Activated CD8-positive, alpha-beta memory T cell treated with anti-CD3 and anti-CD28 coated beads for 1 hour (primary cell): Measurements from ENCODE around the gene ENTPD8.
"Not testable (repeated sequence)": the region's sequence is repeated elsewhere in the genome, so short reads cannot be mapped to it uniquely, and the experiment has no call there.

Source experiments
- DNase-seq, 2 donors: peaks; one replicate each; pipeline ENCODE4 v3.0.0-alpha.2; 2020; ENCODE audit warnings: low read depth in 1 of 2; ENCODE audit errors: extremely low read depth in 1 of 2

Gene ENTPD8

GRCh38 chr9:137416006-137416562 is 25.1 kb downstream of the ENTPD8 start:
- DNase-seq, result no peak

- DNase-seq, result no peak
Observed at GRCh38 chr9:137415451-137415850, 25.7 kb downstream of the ENTPD8 start.

- DNase-seq, result no peak
Observed at GRCh38 chr9:137412431-137412830, 28.7 kb downstream of the ENTPD8 start.

- DNase-seq, result peak in 1 of 2 donors; percentile 16
Observed at GRCh38 chr9:137411645-137412380, 29.3 kb downstream of the ENTPD8 start.

GRCh38 chr9:137411260-137411644 is 29.9 kb downstream of the ENTPD8 start:
- DNase-seq, result no peak

GRCh38 chr9:137410891-137411249 is 30.3 kb downstream of the ENTPD8 start:
- no peak for DNase-seq

- DNase-seq, result not testable (repeated sequence)
Observed at GRCh38 chr9:137410236-137410890, 30.8 kb downstream of the ENTPD8 start.

GRCh38 chr9:137409515-137409914 is 31.6 kb downstream of the ENTPD8 start:
- no peak for DNase-seq

- no peak for DNase-seq
Observed at GRCh38 chr9:137408651-137409405, 32.3 kb downstream of the ENTPD8 start.

- no peak for DNase-seq
Observed at GRCh38 chr9:137407590-137408300, 33.4 kb downstream of the ENTPD8 start.

- peak; percentile 14 to 38 for DNase-seq
Observed at GRCh38 chr9:137406876-137407589, 34.1 kb downstream of the ENTPD8 start.

GRCh38 chr9:137406085-137406760 is 34.9 kb downstream of the ENTPD8 start:
- no peak for DNase-seq

- DNase-seq, result no peak
Observed at GRCh38 chr9:137405677-137406081, 35.5 kb downstream of the ENTPD8 start.

- DNase-seq, result no peak
Observed at GRCh38 chr9:137404961-137405567, 36.1 kb downstream of the ENTPD8 start.

GRCh38 chr9:137403269-137403668 is 37.9 kb downstream of the ENTPD8 start:
- DNase-seq, result no peak

GRCh38 chr9:137402746-137403145 is 38.4 kb downstream of the ENTPD8 start:
- no peak for DNase-seq

GRCh38 chr9:137398561-137399468 is 42.3 kb downstream of the ENTPD8 start:
- DNase-seq, result no peak
